ENCODE results near the gene RAB6D. TPM values are rescaled to one million over a fixed set of nuclear protein-coding genes. Genes with fewer than 3 reads are reported as not detected.
"Not testable (repeated sequence)": the region's sequence is repeated elsewhere in the genome, so short reads cannot be mapped to it uniquely, and the experiment has no call there.

RAB6D gene
- total RNA-seq, 1 experiment from 2014 or later = not detected

DNA sequence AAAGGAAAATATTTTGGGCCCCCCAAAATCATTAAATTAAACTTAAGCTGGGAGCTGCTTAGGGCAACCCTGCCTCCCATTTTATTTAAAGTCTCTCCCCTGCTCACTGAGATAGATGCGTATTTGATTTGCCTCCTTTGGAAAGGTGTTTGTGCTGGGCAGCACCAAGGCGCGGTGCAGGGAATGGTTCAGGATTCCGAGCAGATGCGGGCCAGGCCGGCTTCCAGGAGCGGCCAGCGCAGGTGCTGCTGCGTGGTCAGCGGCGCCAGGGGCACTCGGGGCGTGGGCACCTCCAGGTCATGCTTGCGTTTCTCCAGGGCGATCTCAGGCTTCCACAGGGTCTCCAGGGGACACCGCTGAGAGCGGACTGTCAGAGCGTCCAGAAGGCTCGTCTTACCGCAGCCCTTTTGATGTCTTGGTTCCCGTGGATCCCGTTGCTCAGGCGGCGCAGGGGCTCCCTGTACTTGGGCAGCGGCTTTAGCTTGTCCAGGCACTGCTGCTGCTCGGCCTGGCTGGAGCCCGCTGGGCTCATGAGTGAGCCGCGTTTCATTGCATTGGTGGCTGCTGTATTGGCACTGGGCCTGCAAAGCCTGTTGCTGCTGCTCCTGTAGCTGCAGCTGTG is 31.2 kb upstream of the RAB6D start:
- H3K4me3 Mint-ChIP-seq (ENCODE audit: unreplicated experiment); DNase-seq (ENCODE audit: unreplicated experiment); H3K27ac Mint-ChIP-seq (ENCODE audit: low read depth, unreplicated experiment); H3K4me1 Mint-ChIP-seq (ENCODE audit: insufficient read depth, unreplicated experiment); BruUV-seq (replicated peaks); CTCF ChIA-PET; H3K36me3 Mint-ChIP-seq (ENCODE audit: insufficient read depth, unreplicated experiment); POLR2A ChIA-PET; H3K9me3 Mint-ChIP-seq (ENCODE audit: unreplicated experiment); intact Hi-C loops (cut with micrococcal nuclease): not testable (repeated sequence)
- H3K27me3 Mint-ChIP-seq (ENCODE audit: insufficient read depth, unreplicated experiment) = peaks cover 61% of the 10 kb centered on the region

GRCh38 chr2:131394147-131394931 is 30.4 kb upstream of the RAB6D start:
- no peaks in the 10 kb centered on the region for H3K4me1 Mint-ChIP-seq (ENCODE audit: insufficient read depth, unreplicated experiment)
- ChIA-PET CTCF (no interaction called here), POLR2A (no interaction called here)
- no peak overlapping the region for H3K27ac Mint-ChIP-seq (ENCODE audit: low read depth, unreplicated experiment)
- no TSS peak for BruUV-seq (replicated peaks)
- TF ChIP-seq, protein P1, sequence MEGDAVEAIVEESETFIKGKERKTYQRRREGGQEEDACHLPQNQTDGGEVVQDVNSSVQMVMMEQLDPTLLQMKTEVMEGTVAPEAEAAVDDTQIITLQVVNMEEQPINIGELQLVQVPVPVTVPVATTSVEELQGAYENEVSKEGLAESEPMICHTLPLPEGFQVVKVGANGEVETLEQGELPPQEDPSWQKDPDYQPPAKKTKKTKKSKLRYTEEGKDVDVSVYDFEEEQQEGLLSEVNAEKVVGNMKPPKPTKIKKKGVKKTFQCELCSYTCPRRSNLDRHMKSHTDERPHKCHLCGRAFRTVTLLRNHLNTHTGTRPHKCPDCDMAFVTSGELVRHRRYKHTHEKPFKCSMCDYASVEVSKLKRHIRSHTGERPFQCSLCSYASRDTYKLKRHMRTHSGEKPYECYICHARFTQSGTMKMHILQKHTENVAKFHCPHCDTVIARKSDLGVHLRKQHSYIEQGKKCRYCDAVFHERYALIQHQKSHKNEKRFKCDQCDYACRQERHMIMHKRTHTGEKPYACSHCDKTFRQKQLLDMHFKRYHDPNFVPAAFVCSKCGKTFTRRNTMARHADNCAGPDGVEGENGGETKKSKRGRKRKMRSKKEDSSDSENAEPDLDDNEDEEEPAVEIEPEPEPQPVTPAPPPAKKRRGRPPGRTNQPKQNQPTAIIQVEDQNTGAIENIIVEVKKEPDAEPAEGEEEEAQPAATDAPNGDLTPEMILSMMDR (IDR thresholded peaks at IDR 0.05; ENCODE audit: unreplicated experiment) = no peak
- H3K4me3 Mint-ChIP-seq (ENCODE audit: unreplicated experiment) = no peak overlapping the region
- H3K27me3 Mint-ChIP-seq (ENCODE audit: insufficient read depth, unreplicated experiment) = peaks cover 60% of the 10 kb centered on the region
- H3K36me3 Mint-ChIP-seq (ENCODE audit: insufficient read depth, unreplicated experiment) = no peaks in the 10 kb centered on the region
- intact Hi-C loops (cut with micrococcal nuclease) = no loop called here
- no peak for DNase-seq (ENCODE audit: unreplicated experiment)
- no peaks in the 10 kb centered on the region for H3K9me3 Mint-ChIP-seq (ENCODE audit: unreplicated experiment)

- POLR2A ChIA-PET; H3K4me1 Mint-ChIP-seq (ENCODE audit: insufficient read depth, unreplicated experiment); H3K36me3 Mint-ChIP-seq (ENCODE audit: insufficient read depth, unreplicated experiment); BruUV-seq (replicated peaks); DNase-seq (ENCODE audit: unreplicated experiment); H3K4me3 Mint-ChIP-seq (ENCODE audit: unreplicated experiment); H3K9me3 Mint-ChIP-seq (ENCODE audit: unreplicated experiment); intact Hi-C loops (cut with micrococcal nuclease); CTCF ChIA-PET; H3K27ac Mint-ChIP-seq (ENCODE audit: low read depth, unreplicated experiment): not testable (repeated sequence)
- peaks cover 50% of the 10 kb centered on the region for H3K27me3 Mint-ChIP-seq (ENCODE audit: insufficient read depth, unreplicated experiment)
These were observed 28.0 kb upstream of the RAB6D start for GRCh38 chr2:131391953-131392352.

GRCh38 chr2:131391471-131391870 is 27.5 kb upstream of the RAB6D start:
- POLR2A ChIA-PET = not testable (repeated sequence)

DNA sequence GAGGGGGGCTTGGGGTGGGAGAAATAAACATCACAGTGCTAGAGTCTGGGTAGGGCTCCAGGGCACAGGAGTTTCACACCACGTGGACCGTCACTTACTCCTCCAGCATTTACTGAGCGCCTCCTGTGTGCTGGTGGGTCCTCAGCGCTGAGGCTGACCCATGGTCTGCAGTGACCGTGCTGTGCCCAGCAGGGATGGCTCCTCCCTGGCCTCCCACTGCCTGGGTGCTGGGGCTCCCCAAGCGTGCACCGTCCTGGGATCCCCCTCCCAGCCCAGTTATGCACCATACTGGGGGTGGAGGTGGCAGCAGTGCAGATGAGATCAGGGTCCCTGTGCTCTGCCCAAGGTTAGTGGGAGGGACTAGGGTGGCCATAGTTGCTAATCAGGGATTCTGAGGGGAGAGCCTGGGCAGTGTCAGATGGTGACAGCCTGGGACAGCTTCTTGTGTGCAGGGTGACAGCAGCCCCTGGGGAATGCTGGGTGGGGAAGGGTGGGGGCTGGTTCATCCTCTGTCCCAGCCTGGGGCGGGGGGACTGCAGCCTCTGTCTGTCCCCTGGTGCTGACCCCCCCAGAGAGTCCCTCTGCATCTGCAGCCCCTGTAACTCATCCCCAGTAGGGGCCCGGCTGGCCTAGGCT is 26.6 kb upstream of the RAB6D start:
- intact Hi-C loops (cut with micrococcal nuclease); BruUV-seq (replicated peaks); CTCF ChIA-PET; H3K36me3 Mint-ChIP-seq (ENCODE audit: insufficient read depth, unreplicated experiment); H3K9me3 Mint-ChIP-seq (ENCODE audit: unreplicated experiment); DNase-seq (ENCODE audit: unreplicated experiment); POLR2A ChIA-PET; H3K27ac Mint-ChIP-seq (ENCODE audit: low read depth, unreplicated experiment); H3K4me1 Mint-ChIP-seq (ENCODE audit: insufficient read depth, unreplicated experiment); H3K4me3 Mint-ChIP-seq (ENCODE audit: unreplicated experiment): not testable (repeated sequence)
- H3K27me3 Mint-ChIP-seq (ENCODE audit: insufficient read depth, unreplicated experiment) = peaks cover 37% of the 10 kb centered on the region

More at GRCh38 chr2:131391471-131391870, 27.5 kb upstream of the RAB6D start:
- BruUV-seq (replicated peaks); intact Hi-C loops (cut with micrococcal nuclease); H3K4me3 Mint-ChIP-seq (ENCODE audit: unreplicated experiment); H3K9me3 Mint-ChIP-seq (ENCODE audit: unreplicated experiment); DNase-seq (ENCODE audit: unreplicated experiment); H3K27ac Mint-ChIP-seq (ENCODE audit: low read depth, unreplicated experiment); H3K36me3 Mint-ChIP-seq (ENCODE audit: insufficient read depth, unreplicated experiment); CTCF ChIA-PET; H3K4me1 Mint-ChIP-seq (ENCODE audit: insufficient read depth, unreplicated experiment): not testable (repeated sequence)
- peaks cover 46% of the 10 kb centered on the region for H3K27me3 Mint-ChIP-seq (ENCODE audit: insufficient read depth, unreplicated experiment)

GRCh38 chr2:131389657-131390056 is 25.7 kb upstream of the RAB6D start:
- H3K27me3 Mint-ChIP-seq (ENCODE audit: insufficient read depth, unreplicated experiment) = peaks cover 31% of the 10 kb centered on the region
- POLR2A ChIA-PET = no interaction called here
- no peak for DNase-seq (ENCODE audit: unreplicated experiment)
- no peaks in the 10 kb centered on the region for H3K9me3 Mint-ChIP-seq (ENCODE audit: unreplicated experiment)
- intact Hi-C loops (cut with micrococcal nuclease) = no loop called here
- TF ChIP-seq, protein P1 (IDR thresholded peaks at IDR 0.05; ENCODE audit: unreplicated experiment) = no peak
- no TSS peak for BruUV-seq (replicated peaks)
- H3K4me3 Mint-ChIP-seq (ENCODE audit: unreplicated experiment) = no peak overlapping the region
- H3K36me3 Mint-ChIP-seq (ENCODE audit: insufficient read depth, unreplicated experiment) = no peaks in the 10 kb centered on the region
- no peak overlapping the region for H3K27ac Mint-ChIP-seq (ENCODE audit: low read depth, unreplicated experiment)
- CTCF ChIA-PET = interaction anchor here (0.6 kb wide), 1 partner anchor 1189 kb away, joined by 3 read pairs; no protein-coding TSS in a partner anchor
- H3K4me1 Mint-ChIP-seq (ENCODE audit: insufficient read depth, unreplicated experiment) = no peaks in the 10 kb centered on the region

GRCh38 chr2:131388834-131389233 is 24.9 kb upstream of the RAB6D start:
- H3K36me3 Mint-ChIP-seq (ENCODE audit: insufficient read depth, unreplicated experiment); H3K4me3 Mint-ChIP-seq (ENCODE audit: unreplicated experiment); POLR2A ChIA-PET; DNase-seq (ENCODE audit: unreplicated experiment); intact Hi-C loops (cut with micrococcal nuclease); H3K27ac Mint-ChIP-seq (ENCODE audit: low read depth, unreplicated experiment); H3K4me1 Mint-ChIP-seq (ENCODE audit: insufficient read depth, unreplicated experiment); BruUV-seq (replicated peaks); CTCF ChIA-PET; H3K9me3 Mint-ChIP-seq (ENCODE audit: unreplicated experiment): not testable (repeated sequence)
- H3K27me3 Mint-ChIP-seq (ENCODE audit: insufficient read depth, unreplicated experiment) = peaks cover 22% of the 10 kb centered on the region

Measured in MCF 10A (cell line).